NT2/D1 (cell line): Measurements from ENCODE around the gene TUBA4A.

Experiments used
- SUZ12 ChIP-seq: IDR thresholded peaks from 2 replicates; pipeline ENCODE4 v1.6.1; 2011; ENCODE audit not compliant: insufficient read length, insufficient read depth; ENCODE audit errors: extremely low read depth
- YY1 ChIP-seq: IDR thresholded peaks from 2 replicates; pipeline ENCODE4 v1.6.1; 2011; ENCODE audit not compliant: insufficient read length, insufficient read depth
- ZNF274 ChIP-seq: IDR thresholded peaks from 2 replicates; pipeline ENCODE4 v1.6.1; 2011; ENCODE audit warnings: mild to moderate bottlenecking, low read depth, low read length

DNA sequence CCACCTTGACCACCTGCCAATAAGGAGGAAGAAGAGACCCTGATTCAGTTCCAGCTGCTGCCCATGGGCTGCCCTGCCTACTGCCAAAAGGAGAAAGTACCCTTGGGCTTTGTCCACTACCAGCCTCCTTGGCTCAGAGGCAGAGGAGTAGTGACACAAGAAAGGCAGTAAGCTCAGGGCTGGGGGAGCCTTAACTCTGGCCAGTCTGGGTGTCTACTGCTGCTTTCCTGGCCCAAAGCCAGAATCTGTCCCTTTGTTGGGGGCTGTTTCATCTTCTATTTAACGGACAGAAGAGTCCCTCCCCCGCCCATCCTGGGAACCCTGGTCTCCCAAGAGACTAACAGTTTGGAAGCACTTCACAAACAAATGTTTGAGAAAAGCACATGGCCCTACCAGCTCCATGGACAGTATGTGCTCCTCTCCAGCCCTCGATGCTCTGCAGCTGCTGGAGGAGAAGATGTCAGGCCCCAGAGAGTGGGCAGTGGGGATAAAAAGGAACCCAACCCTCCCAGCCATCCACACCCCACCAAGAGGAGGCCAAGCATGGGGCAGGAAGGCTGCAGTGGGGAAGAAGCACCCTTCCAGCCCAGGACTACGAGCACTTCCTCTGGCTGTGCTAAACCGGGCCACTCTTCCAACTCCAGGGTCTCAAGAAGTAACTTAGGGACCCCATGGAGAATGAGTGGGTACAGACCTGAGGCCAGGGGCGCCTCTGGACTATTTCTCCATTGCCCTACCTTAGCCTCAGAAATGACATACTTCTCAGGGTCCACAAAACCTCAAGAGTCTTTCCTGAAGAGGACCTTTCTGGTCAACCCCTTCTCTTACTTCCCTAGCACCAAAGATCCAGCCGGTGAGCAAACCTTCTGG is 25.4 kb downstream of the TUBA4A start:
- TF ChIP-seq YY1, result no peak
- no peak for TF ChIP-seq SUZ12
- TF ChIP-seq ZNF274, result no peak
